Measurements from ENCODE around the gene EML3.
"Not testable (repeated sequence)": the region's sequence is repeated elsewhere in the genome, so short reads cannot be mapped to it uniquely, and the experiment has no call there.

The EML3 gene

GRCh38 chr11:62616957-62617356 is 4.4 kb upstream of the EML3 start:
- not testable (repeated sequence) for DNase-seq

DNA sequence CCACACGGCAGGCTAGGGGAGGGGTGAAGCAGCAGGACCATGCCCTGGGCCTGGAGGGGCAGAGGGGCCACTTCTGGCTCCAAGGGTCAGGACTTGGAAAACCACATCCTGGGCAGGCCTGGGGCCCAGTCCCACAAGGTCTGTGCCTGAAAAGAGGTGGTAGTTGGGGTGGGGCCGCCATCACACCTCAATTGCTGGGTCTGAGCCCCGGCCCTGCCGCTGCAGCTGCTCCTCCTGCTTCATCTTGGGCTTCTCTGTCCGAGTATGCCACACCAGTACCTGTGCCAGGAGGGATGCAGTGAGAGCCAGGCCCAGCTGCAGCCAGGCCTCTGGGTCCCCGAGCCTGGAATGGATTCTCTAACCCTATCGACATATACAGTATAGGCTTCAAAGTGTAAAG is 2.9 kb upstream of the EML3 start:
- DNase-seq: no peak

DNA sequence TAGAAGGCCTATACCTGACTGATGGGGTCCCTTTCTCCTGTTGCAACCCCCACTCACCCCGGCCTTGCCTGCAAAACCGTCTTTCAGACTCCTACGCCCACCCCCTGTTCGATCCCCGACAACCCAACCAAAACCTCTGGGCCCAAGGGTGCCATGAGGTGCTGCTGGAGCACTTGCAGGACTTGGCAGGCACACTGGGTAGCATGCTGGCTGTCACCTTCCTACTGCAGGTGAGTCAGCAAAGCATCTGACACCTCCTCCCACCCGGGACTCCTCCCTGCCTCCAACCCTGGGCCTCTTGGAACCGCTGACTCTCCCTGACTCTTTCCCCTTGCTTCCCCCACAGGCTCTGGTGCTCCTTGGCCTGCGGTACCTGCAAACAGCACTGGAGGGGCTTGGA is 1.7 kb upstream of the EML3 start:
- DNase-seq: no peak

- DNase-seq: no peak
Observed at GRCh38 chr11:62613291-62613778, 760 bp upstream of the EML3 start.

DNA sequence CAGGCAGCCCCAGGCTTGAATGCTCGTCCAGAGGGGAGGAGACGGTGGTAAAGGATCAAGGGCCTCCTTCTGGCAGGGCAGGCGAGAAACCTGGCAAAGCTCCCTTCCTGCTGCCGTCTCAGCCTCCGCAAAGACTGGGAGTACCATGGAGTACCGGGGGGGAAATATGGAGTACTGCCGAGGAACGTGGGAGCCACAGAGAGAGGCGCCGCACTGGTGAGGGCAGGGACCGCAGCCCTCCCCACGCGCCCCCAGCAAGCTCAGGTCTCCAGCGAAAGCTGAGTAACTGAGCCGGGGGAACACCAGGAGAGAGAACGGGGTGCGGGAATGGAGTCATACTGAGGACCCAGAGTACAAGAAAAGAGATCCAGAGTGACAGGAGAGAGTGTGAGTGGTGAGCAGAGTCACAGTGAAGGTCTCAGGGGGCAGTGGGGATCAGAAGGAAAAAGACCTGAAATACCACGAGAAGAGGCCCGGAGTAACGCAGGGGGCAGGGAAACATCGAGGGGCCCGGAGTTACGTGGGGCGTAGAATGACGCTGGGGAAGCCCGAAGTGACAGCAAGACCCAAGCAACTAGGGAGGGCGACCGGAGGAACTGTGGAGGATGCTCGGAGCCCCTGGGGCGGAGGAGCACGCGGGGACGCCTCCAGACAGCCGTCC is 740 bp downstream of the EML3 start:
- DNase-seq: no peak

DNA sequence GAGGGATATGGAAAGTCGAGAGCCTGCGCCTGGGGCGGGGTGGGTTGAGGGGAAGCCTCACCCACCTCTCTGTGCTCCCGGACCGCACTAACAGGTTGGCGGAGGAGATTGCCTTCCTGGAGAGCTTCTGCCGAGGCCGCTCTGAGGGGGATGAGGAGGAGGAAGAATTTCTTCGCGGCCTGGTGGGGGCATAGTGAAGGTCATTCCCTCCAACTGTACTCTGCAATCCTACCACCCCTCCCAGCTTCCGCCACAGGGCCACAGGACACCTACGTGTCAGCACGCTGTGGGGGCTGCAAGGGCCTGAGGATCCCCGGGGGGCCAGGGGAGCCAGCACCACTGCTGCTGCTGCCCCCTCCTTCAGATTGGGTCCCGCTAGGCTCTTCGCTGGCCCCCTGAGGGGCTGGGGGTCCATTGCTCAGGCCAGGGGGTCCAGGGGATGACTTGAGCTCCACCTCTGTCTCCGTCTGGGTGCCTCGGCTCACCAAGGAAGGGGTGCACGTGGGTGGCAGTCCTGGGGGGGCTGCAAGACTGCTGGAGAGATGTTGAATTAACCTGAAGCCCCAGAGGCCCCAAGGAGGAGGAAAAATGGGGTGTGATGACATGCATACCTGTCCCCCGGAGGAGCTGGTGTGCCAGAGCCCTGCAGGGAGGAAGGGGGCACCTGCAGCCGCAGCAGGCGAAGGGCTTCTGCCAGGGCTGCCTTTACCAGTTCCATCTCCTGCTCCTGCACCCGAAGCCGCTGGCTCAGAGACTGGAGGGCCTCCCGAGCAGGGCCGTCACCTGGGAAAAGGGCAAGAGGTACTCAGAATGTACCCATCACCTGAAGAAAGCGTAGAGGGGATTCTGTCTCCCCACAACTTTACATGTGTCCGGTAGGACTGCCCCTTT is 1.5 kb downstream of the EML3 start:
- DNase-seq: no peak

DNA sequence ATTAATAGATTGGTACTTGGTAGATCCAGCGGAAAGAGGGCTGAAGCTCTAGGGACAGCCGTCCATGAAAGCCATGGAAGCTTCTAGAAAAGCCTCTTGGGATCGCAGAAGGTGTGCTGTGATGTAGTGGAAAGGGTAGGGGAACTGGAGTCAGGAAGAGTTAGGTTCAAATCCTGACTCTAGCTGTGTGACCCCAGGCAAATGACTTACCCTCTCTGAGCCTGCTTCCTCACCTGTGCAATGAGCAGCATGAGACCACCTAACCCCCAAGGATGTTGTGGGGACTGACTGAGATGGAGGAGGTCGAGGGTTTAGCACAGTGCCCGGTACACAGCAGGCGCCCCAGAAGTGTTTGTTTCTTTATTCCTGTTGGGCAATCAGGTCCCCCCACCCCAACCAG is 2.2 kb downstream of the EML3 start:
- DNase-seq: no peak

DNA sequence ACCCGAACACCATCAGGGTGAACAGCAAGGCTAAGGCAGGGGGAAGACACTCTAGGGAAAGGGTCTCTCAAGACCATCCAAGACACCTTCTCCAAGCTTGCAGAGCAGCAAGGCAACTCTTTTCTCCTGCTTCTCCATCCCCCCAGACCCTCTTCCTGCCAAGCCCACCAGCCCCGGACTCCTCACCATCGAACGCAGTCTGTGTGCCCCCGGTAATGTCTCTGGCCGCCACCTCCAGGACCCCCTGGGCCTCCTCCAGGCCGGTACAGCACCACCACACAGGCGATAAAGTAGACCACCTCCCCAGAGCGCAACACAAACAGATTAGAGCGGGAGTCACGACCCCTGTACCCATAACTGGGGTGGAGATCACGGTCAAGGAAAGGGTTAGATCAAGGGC is 3.8 kb downstream of the EML3 start:
- DNase-seq: no peak

GRCh38 chr11:62607714-62608113 is 4.9 kb downstream of the EML3 start:
- no peak for DNase-seq

GRCh38 chr11:62605902-62606301 is 6.7 kb downstream of the EML3 start:
- no peak for DNase-seq

DNA sequence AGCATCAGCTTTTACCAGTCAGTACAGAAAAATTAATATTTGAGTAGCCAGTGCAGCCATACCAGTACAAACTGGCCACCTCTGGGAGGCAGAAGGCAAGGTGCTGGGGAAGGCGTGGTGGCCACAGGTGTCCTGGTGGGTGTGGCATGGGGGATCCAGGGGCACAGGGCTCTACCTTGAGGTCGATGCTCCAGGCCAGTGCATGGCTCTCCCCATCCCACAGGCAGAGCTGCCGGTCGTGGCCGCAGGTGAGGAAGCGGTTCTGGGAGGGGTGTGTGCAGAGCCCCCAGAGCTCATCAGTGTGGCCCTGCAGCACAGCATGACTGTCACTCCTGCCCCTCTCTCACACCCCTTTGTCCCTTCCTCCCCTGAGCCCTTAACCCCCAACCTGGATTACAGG is 7.1 kb downstream of the EML3 start:
- no peak for DNase-seq

DNA sequence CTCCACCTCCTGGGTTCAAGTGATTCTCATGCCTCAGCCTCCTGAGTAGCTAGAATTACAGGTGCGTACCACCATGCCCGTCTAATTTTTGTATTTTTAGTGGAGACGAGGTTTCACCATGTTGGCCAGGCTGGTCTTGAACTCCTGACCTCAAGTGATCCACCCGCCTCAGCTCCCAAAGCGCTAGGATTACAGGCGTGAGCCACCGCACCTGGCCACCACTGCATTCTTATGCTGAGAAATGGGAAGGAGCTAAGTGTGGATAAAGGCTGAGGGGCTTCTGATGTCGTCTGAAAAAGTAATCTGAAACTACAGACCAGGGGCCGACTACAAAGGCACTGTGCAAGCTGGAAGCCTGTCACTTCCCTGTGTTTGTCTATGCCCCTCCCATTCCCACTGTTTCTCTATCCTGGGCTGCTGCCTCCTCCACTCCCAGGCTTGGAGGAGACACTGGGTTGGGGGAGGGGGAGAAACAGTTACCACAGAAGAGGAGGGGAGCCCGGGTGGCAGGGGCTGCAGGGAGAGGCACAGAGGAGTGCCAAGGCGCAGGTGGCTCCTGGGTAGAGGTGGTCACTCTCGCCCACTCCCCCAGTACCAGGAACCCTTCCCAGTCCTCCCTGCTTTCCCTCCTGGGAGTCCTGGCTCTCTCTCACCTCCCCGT is 8.0 kb downstream of the EML3 start:
- DNase-seq: no peak

- DNase-seq: no peak
Observed at GRCh38 chr11:62603776-62604299, 8.7 kb downstream of the EML3 start.

- no peak for DNase-seq
Observed at GRCh38 chr11:62603072-62603408, 9.5 kb downstream of the EML3 start.

DNA sequence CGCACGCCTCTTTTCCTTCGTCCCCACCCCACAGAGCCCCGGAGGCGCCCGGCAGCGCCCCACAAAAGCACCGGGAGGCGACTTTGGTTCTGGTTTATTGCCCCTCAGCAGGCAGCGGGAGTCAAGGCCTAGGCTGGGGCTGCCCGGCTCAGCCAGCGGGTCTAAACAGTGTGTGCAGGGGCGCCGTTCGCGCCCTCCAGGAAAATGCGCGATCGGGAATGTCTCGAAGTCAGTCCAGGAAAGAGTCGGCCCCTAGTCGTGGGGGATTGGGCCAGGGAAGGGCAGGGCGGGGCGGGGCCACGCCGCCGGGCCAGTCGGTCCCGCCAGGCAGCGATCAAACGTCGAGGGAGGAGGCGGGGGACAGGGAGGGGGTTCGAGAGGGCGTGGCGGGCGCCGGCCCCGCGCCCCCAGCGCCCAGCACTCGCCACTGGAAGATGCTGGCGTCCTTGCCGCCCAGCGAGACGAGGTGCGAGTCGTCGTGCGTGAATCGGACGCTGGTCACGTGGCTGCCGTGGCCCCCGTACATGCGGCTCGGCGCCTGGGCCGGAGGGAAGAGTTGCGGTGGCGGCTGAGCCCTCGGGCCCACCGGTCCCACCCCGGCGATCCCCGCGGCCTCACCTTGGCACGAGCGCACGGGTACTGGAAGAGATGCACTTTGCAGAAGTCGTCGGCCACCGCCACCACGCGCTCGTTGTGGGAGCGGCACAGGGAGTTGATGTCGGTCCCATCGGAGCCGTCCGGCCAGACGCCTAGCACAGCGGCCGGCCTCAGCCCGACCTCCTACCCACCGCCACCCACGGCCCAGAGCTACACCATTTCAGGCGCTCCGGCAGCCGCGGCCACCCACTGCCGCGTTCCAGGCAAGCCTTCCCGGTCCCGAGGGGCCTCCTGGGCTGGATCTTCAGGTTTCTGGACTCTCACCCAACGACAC is 10.2 kb downstream of the EML3 start:
- no peak for DNase-seq

DNA sequence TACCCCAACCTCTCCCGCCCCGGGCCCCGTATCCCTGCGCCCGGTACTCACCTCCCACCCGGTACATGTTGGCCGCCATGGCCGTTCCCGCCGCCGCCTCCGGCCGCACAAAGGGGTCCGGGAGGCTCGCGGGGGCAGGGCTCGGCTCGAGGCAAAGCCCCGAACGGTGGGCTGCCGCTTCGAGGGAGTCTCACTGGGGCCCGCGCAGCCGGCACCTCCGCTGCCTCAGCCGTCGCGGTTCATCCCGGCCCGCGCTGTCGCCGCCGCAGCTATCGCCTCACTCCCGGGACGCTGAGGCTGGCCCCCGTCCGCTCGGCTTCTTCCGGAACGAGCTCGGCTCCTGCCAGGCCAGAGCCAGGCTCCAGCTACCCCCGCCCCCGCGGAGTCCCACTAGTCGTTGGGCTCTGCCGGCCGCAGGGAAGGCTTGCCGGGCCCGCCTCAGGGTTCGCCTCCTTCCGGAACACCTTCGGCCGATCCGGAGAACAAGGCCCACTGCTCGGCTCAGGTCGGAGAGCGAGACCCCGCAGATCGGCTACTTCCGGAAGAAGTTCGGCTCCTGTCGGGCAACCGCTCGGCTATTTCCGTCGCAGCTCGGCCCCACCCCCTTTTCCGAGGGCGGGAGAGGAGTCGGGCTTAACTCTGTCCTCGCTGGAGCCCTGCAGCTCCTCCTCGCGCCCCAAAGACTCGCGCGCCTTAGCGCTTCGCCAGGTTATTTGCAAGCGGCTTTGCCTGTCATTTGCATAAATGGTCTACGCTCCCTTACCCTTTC is 11.0 kb downstream of the EML3 start, which contains the start of gene MTA2:
TSS of gene MTA2 (minus strand) at position 494 of the 769 bp plus-strand sequence. CDS start at position 79, 415 bp downstream.
- DNase-seq: peak; percentile 93

DNA sequence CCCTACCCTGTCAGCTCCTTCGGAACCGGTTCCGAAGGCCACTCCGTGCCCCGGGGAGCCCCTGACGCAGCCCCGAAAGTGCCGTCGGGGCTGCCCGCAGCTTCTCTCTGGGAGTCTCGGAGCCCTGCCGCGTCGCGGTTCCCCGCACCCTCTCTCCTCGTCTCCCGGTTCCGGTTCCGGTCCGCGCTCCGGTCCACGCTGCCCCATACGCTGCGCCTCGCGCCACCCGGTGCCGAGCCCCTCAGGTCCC is 11.5 kb downstream of the EML3 start:
- no peak for DNase-seq

- DNase-seq: no peak
Observed at GRCh38 chr11:62600367-62601121, 12.0 kb downstream of the EML3 start.

DNA sequence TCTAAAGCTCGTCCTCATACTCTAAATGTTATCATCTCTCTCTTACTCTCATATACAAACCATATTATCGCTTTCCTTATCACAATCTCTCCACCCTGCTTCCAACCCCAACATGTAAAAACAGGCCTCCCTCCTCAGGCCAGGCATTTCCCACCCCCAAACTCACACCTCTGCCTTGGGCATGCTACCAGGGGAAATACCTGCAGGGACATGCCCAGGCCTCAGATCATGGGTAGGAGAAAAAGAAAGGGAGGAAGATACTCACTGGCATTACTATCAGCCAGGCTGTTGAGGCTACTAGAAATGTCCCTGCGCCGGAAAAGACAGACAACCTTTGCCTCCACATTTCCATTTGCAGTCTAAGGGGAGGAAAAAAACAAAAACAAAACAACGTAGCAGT is 12.7 kb downstream of the EML3 start:
- no peak for DNase-seq

DNA sequence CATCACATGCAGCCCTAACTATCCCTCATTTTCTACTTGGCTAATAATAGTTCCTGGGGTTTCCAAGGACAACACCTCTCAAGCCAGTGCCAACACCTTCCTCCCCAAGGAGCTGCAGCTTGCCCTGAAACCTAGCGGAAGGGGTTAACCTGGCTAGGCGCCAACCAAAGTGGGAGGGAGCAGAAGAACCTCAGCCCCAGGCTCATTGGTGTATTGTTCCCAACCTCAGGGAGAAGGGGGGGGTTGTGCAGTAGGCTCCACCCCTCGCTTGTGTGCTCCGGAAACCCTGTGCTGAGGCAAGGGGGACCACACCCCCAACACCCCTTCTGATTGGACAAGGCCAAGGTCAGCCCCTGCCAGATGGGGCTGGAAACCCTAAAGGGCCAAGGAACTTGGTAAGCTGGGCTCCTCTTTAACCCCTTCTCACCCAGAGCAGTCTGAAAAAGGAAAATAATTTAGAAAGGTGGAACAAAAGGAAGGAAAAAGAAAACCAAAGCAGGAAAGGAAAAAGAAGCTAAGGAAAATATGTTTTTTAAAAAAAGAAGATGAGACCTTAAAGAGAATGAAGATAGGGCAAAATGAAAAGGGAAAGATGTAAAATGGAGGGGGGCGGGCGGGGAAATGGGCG is 13.4 kb downstream of the EML3 start:
- DNase-seq: peak; percentile 93

DNA sequence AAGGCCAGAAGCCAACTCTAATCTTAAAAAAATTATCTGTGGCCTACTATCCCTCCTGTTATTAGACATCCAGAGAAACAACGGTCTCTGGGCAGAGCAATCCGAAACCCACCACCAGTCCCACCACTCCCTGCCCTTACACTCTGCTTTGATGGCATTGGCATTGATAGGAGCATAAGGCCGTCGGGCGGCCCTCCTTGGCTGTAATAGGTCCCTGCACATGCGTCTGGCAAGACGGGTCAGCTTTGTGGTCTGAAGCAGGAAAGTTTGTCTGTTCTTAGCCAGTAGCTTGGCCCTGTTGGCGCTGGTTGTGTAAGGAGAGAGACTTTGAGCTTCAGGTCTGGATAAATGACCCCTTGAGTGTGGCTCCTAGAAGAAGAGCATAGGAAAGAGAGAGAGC is 17.5 kb downstream of the EML3 start:
- DNase-seq: no peak
